Gastroesophageal sphincter (tissue), 3 donors: ENCODE data around the gene PAPPA.

ENCODE experiments used
- EP300 ChIP-seq: sonication (generic); formaldehyde crosslinking; IDR thresholded peaks from one replicate; pipeline ENCODE4 v1.6.1; 2017; ENCODE audit warnings: antibody characterized with exemption, mild to moderate bottlenecking
- POLR2A ChIP-seq, 2 donors: fragments of 450-650 bp; IDR thresholded peaks; one replicate each; pipeline ENCODE4 v1.6.1; 2017; ENCODE audit warnings: antibody characterized with exemption in 2 of 2, mild to moderate bottlenecking in 2 of 2, moderate library complexity in 1 of 2
- POLR2AphosphoS5 ChIP-seq: sonication (generic); formaldehyde crosslinking; IDR thresholded peaks from one replicate; pipeline ENCODE4 v1.6.1; 2017; ENCODE audit warnings: antibody characterized with exemption
- TF ChIP-seq, protein P1 (sequence below), 4 experiments: fragments of 200-600 bp in 2 of 4; fragments of 450-650 bp in 2 of 4; sonication (generic) in 1 of 4; IDR thresholded peaks; one replicate each; pipeline ENCODE4 v1.5.1; 2017 to 2019; ENCODE audit warnings: antibody characterized with exemption in 4 of 4, mild to moderate bottlenecking in 2 of 4, moderate library complexity in 2 of 4

DNA sequence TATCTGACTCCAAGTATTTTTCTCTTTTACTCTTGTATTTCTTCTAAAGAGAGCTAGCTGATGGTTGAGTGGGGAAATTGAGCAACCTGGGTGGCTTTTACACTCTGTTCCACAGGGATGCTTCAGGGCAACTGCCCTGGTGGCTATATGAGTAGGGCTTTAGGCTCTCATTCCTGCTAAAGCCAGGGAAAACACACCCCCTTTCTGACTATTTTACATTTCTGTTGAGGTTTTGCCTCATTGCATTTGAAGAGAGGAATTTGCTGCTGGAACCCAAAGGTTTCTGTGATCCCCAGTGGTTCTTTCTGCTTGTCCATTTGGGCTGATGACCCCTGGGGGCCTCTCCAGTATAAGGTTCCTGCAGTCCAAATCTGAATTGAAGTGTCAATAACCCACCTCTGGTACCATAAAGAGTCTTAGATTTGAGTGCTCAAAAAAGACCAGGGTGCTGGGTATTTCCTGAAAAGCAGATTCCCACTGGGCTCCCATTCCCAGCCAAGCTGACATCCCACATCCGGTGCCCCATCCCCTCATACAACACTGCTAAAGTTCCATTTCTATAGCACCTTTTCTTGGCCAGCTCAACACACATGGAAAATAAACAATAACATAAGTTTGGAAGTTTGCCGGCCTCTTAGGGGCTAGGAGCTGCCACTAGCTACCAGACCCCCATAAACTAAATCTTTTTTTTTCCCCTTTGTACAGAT is 59.5 kb downstream of the PAPPA start:
- TF ChIP-seq, protein P1, sequence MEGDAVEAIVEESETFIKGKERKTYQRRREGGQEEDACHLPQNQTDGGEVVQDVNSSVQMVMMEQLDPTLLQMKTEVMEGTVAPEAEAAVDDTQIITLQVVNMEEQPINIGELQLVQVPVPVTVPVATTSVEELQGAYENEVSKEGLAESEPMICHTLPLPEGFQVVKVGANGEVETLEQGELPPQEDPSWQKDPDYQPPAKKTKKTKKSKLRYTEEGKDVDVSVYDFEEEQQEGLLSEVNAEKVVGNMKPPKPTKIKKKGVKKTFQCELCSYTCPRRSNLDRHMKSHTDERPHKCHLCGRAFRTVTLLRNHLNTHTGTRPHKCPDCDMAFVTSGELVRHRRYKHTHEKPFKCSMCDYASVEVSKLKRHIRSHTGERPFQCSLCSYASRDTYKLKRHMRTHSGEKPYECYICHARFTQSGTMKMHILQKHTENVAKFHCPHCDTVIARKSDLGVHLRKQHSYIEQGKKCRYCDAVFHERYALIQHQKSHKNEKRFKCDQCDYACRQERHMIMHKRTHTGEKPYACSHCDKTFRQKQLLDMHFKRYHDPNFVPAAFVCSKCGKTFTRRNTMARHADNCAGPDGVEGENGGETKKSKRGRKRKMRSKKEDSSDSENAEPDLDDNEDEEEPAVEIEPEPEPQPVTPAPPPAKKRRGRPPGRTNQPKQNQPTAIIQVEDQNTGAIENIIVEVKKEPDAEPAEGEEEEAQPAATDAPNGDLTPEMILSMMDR (IDR thresholded peaks at IDR 0.05), result no peak
- no peak for TF ChIP-seq POLR2A (IDR thresholded peaks at IDR 0.05)
- no peak for TF ChIP-seq EP300
- no peak for TF ChIP-seq POLR2AphosphoS5
